ENCODE results near the gene SERPIND1. TPM values are rescaled to one million over a fixed set of nuclear protein-coding genes. Genes with fewer than 3 reads are reported as not detected.

SERPIND1 gene
- total and polyA plus RNA-seq, 2 of the 8 experiments (the other 6 are each of a cell fraction or from before 2014, with no cell fraction given): not detected

- no peak overlapping the region for H2AFZ ChIP-seq (ENCODE audit: low read length)
- H2BK12ac ChIP-seq (ENCODE audit: low read depth, low read length): no peak overlapping the region
- H3K14ac ChIP-seq (ENCODE audit: insufficient read length): no peak overlapping the region
- H3K4me3 ChIP-seq (ENCODE audit: extremely low read depth in 1 of 4, insufficient read depth in 2 of 4, low read depth in 3 of 4, low read length in 4 of 4): no peak overlapping the region
- H3K9me3 ChIP-seq (ENCODE audit: insufficient read depth in 2 of 2, low read depth in 1 of 2, low read length in 1 of 2): no peaks in the 10 kb centered on the region
- H4K20me1 ChIP-seq (replicated peaks in 1 of 2; ENCODE audit: control insufficient read depth in 1 of 2, insufficient read depth in 2 of 2, low read length in 2 of 2): no peaks in the 10 kb centered on the region
- no peak overlapping the region for H2AK5ac ChIP-seq (ENCODE audit: low read depth, low read length)
- 0 out of 4 replicates have a peak, but pooled peaks of 1 of the 2 experiments have one; percentile 12 for TF ChIP-seq RAD21 (IDR thresholded peaks at IDR 0.05 in 1 of 2, conservative IDR thresholded peaks at IDR 0.05 in 1 of 2; ENCODE audit: low read depth in 2 of 2, low read length in 2 of 2)
- no peak for TF ChIP-seq GTF2F1 (IDR thresholded peaks at IDR 0.05; ENCODE audit: borderline replicate concordance, low read depth, low read length)
- no peak for TF ChIP-seq SP4 (IDR thresholded peaks at IDR 0.05; ENCODE audit: low read length)
- H3K23ac ChIP-seq (ENCODE audit: insufficient read length): no peak overlapping the region
- H4K5ac ChIP-seq (ENCODE audit: insufficient read length, low read depth, low read length): no peak overlapping the region
- no peaks in the 10 kb centered on the region for H3K36me3 ChIP-seq (ENCODE audit: control insufficient read depth in 2 of 4, insufficient read depth in 4 of 4, low read length in 3 of 4)
- FAIRE-seq (no peak), DNase-seq (ENCODE audit: low read depth in 1 of 2, low spot score in 2 of 2) (no peak)
- H4K8ac ChIP-seq (ENCODE audit: extremely low read depth, insufficient read depth, low read length): no peak overlapping the region
- no peak overlapping the region for H3K4me2 ChIP-seq (ENCODE audit: insufficient read depth in 1 of 2, low read depth in 2 of 2, low read length in 2 of 2)
- H3K79me1 ChIP-seq (ENCODE audit: low read depth, low read length): no peaks in the 10 kb centered on the region
- POLR2A ChIA-PET (ENCODE audit: partially characterized antibody): no interaction called here
- H4K91ac ChIP-seq (replicated peaks; ENCODE audit: insufficient read length, low read length): no peak overlapping the region
- 87% methylated on average over 10 of the region's 10 CpGs; no CpG with 5 or more reads in 1 of the 2 experiments for WGBS, 2 experiments (ENCODE audit: extremely low coverage in 1 of 2, insufficient coverage in 1 of 2, insufficient read length in 1 of 2, insufficient replicate concordance in 2 of 2, low coverage in 1 of 2, low lambda C conversion rate in 2 of 2, missing lambda C conversion rate in 1 of 2)
- H2BK20ac ChIP-seq (ENCODE audit: low read length): no peak overlapping the region
- no peak overlapping the region for H3K4ac ChIP-seq (replicated peaks; ENCODE audit: insufficient read length, low read depth, low read length)
- H3K4me1 ChIP-seq (replicated peaks in 1 of 4; ENCODE audit: control insufficient read depth in 3 of 4, insufficient read depth in 4 of 4, low read length in 3 of 4): peaks cover 0 to 5% (median 1%) of the 10 kb centered on the region in 4 experiments; a peak in 2 of 7 replicates
- H2BK120ac ChIP-seq (replicated peaks; ENCODE audit: low read depth, low read length): no peak overlapping the region
- H2BK5ac ChIP-seq (ENCODE audit: low read depth, low read length): no peak overlapping the region
- H3K56ac ChIP-seq (replicated peaks; ENCODE audit: insufficient read length, low read depth, low read length): no peak overlapping the region
- H3K23me2 ChIP-seq (ENCODE audit: low read depth, low read length): no peaks in the 10 kb centered on the region
- H3K27me3 ChIP-seq (replicated peaks in 1 of 4; ENCODE audit: control insufficient read depth in 3 of 4, extremely low read depth in 1 of 4, insufficient read depth in 3 of 4, low read length in 3 of 4): no peaks in the 10 kb centered on the region
- no peak overlapping the region for H3K18ac ChIP-seq (ENCODE audit: extremely low read depth, low read length)
- H3K9ac ChIP-seq (replicated peaks in 1 of 4; ENCODE audit: extremely low read depth in 1 of 4, low read depth in 3 of 4, low read length in 3 of 4): no peak overlapping the region
- CTCF ChIA-PET (ENCODE audit: partially characterized antibody): interaction anchor here (0.8 to 1.9 kb wide), 7 partner anchors 10 to 115 kb away, joined by 3 to 10 read pairs (median 3); no protein-coding TSS in a partner anchor
- H3K79me2 ChIP-seq (ENCODE audit: control insufficient read depth in 1 of 2, insufficient read depth in 2 of 2, low read length in 2 of 2): no peaks in the 10 kb centered on the region
- no peak overlapping the region for H3K27ac ChIP-seq (ENCODE audit: low read depth, low read length)
- no peak overlapping the region for H2BK15ac ChIP-seq (ENCODE audit: low read length)
These were observed 3.7 kb downstream of the SERPIND1 start for GRCh38 chr22:20777420-20778177.

Data from H1 (cell line).